ENCODE results near the gene STAT6. TPM values are rescaled to one million over a fixed set of nuclear protein-coding genes. Genes with fewer than 3 reads are reported as not detected.

The STAT6 gene
- total and polyA plus RNA-seq, 2 experiments from 2014 or later: 78.9 to 80.0 TPM

DNA sequence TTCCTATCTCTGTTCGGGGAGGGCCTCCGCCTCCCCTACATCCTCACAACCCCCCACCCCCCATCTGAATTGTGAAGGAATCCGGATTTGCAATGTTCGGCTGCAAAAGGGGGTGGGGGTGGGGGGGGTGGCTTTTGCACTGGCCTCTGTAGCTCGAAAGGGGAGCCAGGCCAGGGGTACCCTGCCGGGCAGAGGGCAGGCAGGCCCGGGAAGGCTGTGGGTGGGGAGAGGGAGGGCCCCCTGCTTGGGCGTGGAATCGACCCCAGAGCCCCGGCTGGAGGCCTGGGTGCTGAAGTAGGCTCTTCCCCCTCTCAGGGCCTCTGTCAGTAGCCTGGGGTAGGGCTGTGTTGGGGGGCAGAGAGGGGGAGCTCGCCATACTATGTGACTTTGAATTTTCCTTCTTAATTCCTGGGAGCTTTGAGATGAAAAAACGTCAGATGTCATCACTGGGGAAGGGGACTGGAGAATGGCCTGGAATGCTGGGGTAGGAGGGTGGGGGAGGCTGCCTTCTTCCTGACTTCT, 18.2 kb upstream of the STAT6 start:
- peak overlapping the region; percentile 79 for H3K4me3 ChIP-seq
- H3K27me3 ChIP-seq: no peaks in the 10 kb centered on the region

DNA sequence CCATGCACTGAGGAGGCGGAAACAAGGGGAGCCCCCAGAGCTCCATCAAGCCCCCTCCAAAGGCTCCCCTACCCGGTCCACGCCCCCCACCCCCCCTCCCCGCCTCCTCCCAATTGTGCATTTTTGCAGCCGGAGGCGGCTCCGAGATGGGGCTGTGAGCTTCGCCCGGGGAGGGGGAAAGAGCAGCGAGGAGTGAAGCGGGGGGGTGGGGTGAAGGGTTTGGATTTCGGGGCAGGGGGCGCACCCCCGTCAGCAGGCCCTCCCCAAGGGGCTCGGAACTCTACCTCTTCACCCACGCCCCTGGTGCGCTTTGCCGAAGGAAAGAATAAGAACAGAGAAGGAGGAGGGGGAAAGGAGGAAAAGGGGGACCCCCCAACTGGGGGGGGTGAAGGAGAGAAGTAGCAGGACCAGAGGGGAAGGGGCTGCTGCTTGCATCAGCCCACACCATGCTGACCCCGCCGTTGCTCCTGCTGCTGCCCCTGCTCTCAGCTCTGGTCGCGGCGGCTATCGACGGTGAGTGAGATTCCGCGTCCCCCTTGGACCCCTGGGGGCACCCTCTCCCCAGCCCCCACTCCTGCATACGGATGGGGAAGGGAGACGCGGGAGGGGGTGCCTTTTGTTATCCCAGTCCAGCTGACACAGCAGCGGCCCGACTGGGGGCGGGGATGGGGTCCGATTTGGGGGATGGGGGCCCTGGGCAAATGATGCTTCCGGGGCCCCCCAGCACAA, 17.5 kb upstream of the STAT6 start:
- peak overlapping the region; percentile 79 for H3K4me3 ChIP-seq
- H4K20me1 ChIP-seq (ENCODE audit: insufficient read depth, poor library complexity, severe bottlenecking): peaks cover 29% of the 10 kb centered on the region
- H3K9me2 ChIP-seq (replicated peaks; ENCODE audit: insufficient read depth): no peaks in the 10 kb centered on the region
- no peak for DNase-seq (ENCODE audit: low spot score)
- H3K36me3 ChIP-seq (replicated peaks; ENCODE audit: insufficient read depth, low read depth): no peaks in the 10 kb centered on the region
- peaks cover 54% of the 10 kb centered on the region for H3K79me2 ChIP-seq
- 4% methylated on average over 11 of the region's 35 CpGs for WGBS (ENCODE audit: low lambda C conversion rate, missing lambda C conversion rate)
- peaks cover 47% of the 10 kb centered on the region for H3K4me1 ChIP-seq (ENCODE audit: insufficient read depth)
- TF ChIP-seq EZH2phosphoT487 (IDR thresholded peaks at IDR 0.05; ENCODE audit: low read depth, severe bottlenecking, unreplicated experiment): no peak
- no peak for TF ChIP-seq EZH2 (IDR thresholded peaks at IDR 0.05; ENCODE audit: borderline replicate concordance)
- TF ChIP-seq, protein P1, sequence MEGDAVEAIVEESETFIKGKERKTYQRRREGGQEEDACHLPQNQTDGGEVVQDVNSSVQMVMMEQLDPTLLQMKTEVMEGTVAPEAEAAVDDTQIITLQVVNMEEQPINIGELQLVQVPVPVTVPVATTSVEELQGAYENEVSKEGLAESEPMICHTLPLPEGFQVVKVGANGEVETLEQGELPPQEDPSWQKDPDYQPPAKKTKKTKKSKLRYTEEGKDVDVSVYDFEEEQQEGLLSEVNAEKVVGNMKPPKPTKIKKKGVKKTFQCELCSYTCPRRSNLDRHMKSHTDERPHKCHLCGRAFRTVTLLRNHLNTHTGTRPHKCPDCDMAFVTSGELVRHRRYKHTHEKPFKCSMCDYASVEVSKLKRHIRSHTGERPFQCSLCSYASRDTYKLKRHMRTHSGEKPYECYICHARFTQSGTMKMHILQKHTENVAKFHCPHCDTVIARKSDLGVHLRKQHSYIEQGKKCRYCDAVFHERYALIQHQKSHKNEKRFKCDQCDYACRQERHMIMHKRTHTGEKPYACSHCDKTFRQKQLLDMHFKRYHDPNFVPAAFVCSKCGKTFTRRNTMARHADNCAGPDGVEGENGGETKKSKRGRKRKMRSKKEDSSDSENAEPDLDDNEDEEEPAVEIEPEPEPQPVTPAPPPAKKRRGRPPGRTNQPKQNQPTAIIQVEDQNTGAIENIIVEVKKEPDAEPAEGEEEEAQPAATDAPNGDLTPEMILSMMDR (IDR thresholded peaks at IDR 0.05; ENCODE audit: poor library complexity): no peak
- no peaks in the 10 kb centered on the region for H3K9me3 ChIP-seq (ENCODE audit: low read depth)
- H3K4me2 ChIP-seq: peak overlapping the region; percentile 92
- no peaks in the 10 kb centered on the region for H3K27me3 ChIP-seq
- peak overlapping the region; percentile 98 for H3K27ac ChIP-seq
- peak overlapping the region; percentile 30 for H2AFZ ChIP-seq

More for the DNA sequence above, 18.2 kb upstream of the STAT6 start:
- Histone ChIP-seq H3K36me3 (replicated peaks; ENCODE audit: insufficient read depth, low read depth) (no peaks in the 10 kb centered on the region), H3K4me2 (peak overlapping the region; percentile 92), H3K9me2 (replicated peaks; ENCODE audit: insufficient read depth) (no peaks in the 10 kb centered on the region), H3K9me3 (ENCODE audit: low read depth) (no peaks in the 10 kb centered on the region), H3K4me1 (ENCODE audit: insufficient read depth) (peaks cover 53% of the 10 kb centered on the region), H3K27ac (peak overlapping the region; percentile 98), H3K79me2 (peaks cover 61% of the 10 kb centered on the region), H4K20me1 (ENCODE audit: insufficient read depth, poor library complexity, severe bottlenecking) (peaks cover 30% of the 10 kb centered on the region), H2AFZ (no peak overlapping the region)
- no peak for DNase-seq (ENCODE audit: low spot score)
- WGBS (ENCODE audit: low lambda C conversion rate, missing lambda C conversion rate): 0% methylated on average over 2 of the region's 12 CpGs
- TF ChIP-seq EZH2phosphoT487 (IDR thresholded peaks at IDR 0.05; ENCODE audit: low read depth, severe bottlenecking, unreplicated experiment): no peak
- TF ChIP-seq, protein P1 (IDR thresholded peaks at IDR 0.05; ENCODE audit: poor library complexity): no peak
- TF ChIP-seq EZH2 (IDR thresholded peaks at IDR 0.05; ENCODE audit: borderline replicate concordance): no peak

DNA sequence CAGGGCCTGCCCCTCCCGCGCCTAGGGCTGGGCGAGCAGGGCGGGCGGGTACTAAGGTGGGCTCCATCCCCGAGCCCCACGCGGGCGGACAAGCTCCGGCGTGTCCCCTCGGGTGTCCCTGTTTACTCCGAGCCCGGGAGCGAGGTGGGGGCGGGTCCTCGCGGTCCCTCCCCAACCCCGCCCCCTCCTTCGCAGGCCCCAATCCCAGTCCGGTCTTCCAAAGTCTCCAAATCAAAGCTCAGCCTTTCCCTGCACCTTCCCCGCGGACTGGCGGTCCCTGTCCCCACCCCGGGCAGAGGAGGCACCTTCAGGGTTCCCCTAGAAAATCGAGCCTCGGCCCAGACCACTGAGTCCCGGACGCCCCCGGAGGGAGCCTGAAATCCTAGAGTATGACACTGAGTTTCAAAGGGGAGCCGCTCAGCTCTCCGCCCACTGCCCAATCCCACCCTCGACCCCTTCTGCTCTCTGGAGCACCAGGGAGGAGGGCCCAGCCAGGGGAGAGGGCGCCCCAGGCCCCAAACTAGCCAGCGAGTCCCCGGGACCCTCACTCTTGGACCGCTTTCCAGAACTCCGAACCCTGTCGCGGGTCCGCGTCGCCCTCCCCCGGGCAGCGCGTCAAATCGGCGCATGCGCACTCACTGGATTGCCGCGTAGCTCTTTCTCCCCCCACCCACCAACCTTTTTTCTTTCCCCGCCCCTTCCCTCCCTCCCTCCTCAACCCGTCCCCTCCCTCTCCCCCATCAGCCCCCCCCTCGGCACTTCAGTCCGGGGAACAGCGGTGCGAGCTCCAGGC, 16.8 kb upstream of the STAT6 start, which contains the start of gene LRP1:
TSS of gene LRP1 (plus strand) at position 758 of the 793 bp plus-strand sequence. CDS start 482 bp downstream, outside the sequence.
- 1% methylated on average over 17 of the region's 57 CpGs for WGBS (ENCODE audit: low lambda C conversion rate, missing lambda C conversion rate)
- H3K27me3 ChIP-seq: no peaks in the 10 kb centered on the region
- no peaks in the 10 kb centered on the region for H3K36me3 ChIP-seq (replicated peaks; ENCODE audit: insufficient read depth, low read depth)
- no peak for TF ChIP-seq EZH2phosphoT487 (IDR thresholded peaks at IDR 0.05; ENCODE audit: low read depth, severe bottlenecking, unreplicated experiment)
- TF ChIP-seq, protein P1 (IDR thresholded peaks at IDR 0.05; ENCODE audit: poor library complexity): no peak
- no peak for TF ChIP-seq EZH2 (IDR thresholded peaks at IDR 0.05; ENCODE audit: borderline replicate concordance)
- peak within 1 kb of the TSS; percentile 79 for H3K4me3 ChIP-seq
- peak; percentile 94 for DNase-seq (ENCODE audit: low spot score)
- peaks cover 39% of the 10 kb centered on the region for H3K4me1 ChIP-seq (ENCODE audit: insufficient read depth)
- H3K9me2 ChIP-seq (replicated peaks; ENCODE audit: insufficient read depth): no peaks in the 10 kb centered on the region
- H4K20me1 ChIP-seq (ENCODE audit: insufficient read depth, poor library complexity, severe bottlenecking): peaks cover 25% of the 10 kb centered on the region
- peak within 1 kb of the TSS; percentile 92 for H3K4me2 ChIP-seq
- H3K27ac ChIP-seq: peak within 1 kb of the TSS; percentile 98
- no peaks in the 10 kb centered on the region for H3K9me3 ChIP-seq (ENCODE audit: low read depth)
- H3K79me2 ChIP-seq: peaks cover 46% of the 10 kb centered on the region
- H2AFZ ChIP-seq: peak within 1 kb of the TSS; percentile 83

Data from hepatocyte (in vitro differentiated cells).